Measurements from ENCODE around the gene MLX.
"Not testable (repeated sequence)": the region's sequence is repeated elsewhere in the genome, so short reads cannot be mapped to it uniquely, and the experiment has no call there.

Gene MLX

GRCh38 chr17:42537156-42537805, 29.6 kb upstream of the MLX start:
- DNase-seq, result no peak

GRCh38 chr17:42537826-42538451, 29.0 kb upstream of the MLX start:
- DNase-seq, result no peak

GRCh38 chr17:42538482-42538881, 28.4 kb upstream of the MLX start:
- DNase-seq, result no peak

GRCh38 chr17:42540558-42540957, 26.3 kb upstream of the MLX start:
- DNase-seq, result not testable (repeated sequence)

GRCh38 chr17:42541041-42541833, 25.7 kb upstream of the MLX start:
- no peak for DNase-seq

GRCh38 chr17:42543190-42544079, 23.5 kb upstream of the MLX start:
- DNase-seq, result no peak

- DNase-seq, result no peak
These were observed 22.0 kb upstream of the MLX start for GRCh38 chr17:42544874-42545283.

- not testable (repeated sequence) for DNase-seq
These were observed 21.0 kb upstream of the MLX start for GRCh38 chr17:42545755-42546505.

- no peak for DNase-seq
These were observed 19.9 kb upstream of the MLX start for GRCh38 chr17:42547001-42547461.

- DNase-seq, result no peak
These were observed 19.2 kb upstream of the MLX start for GRCh38 chr17:42547698-42548069.

GRCh38 chr17:42548070-42548837, 18.6 kb upstream of the MLX start:
- DNase-seq, result peak; percentile 86

- DNase-seq, result no peak
These were observed 17.7 kb upstream of the MLX start for GRCh38 chr17:42548993-42549755.

- not testable (repeated sequence) for DNase-seq
These were observed 14.2 kb upstream of the MLX start, which contains the start of gene HSD17B1 for GRCh38 chr17:42552736-42553135. HSD17B1 (plus strand) TSS chr17:42552923; CDS start chr17:42552934, 11 bp downstream.

- DNase-seq, result no peak
These were observed 13.6 kb upstream of the MLX start for GRCh38 chr17:42553161-42553818.

GRCh38 chr17:42553866-42554249, 13.0 kb upstream of the MLX start:
- DNase-seq, result no peak

- DNase-seq, result peak; percentile 71
These were observed 12.4 kb upstream of the MLX start for GRCh38 chr17:42554250-42555121.

GRCh38 chr17:42555122-42555622, 11.7 kb upstream of the MLX start:
- no peak for DNase-seq

GRCh38 chr17:42555961-42556617, 10.8 kb upstream of the MLX start:
- not testable (repeated sequence) for DNase-seq

Measured in NCI-H345 (cell line).